HCT116 (cell line): ENCODE measurements around the gene SLC5A7.

Source experiments
- CBX3 ChIP-seq: IDR thresholded peaks from 2 replicates; pipeline ENCODE4 v1.6.1; 2012; ENCODE audit warnings: low read depth
- EGR1 ChIP-seq: IDR thresholded peaks from 2 replicates; pipeline ENCODE4 v1.6.1; 2012; ENCODE audit warnings: low read depth
- EZH2 ChIP-seq: fragments of 200-600 bp; sonication (generic); IDR thresholded peaks from 2 replicates; pipeline ENCODE4 v1.6.1; 2017; ENCODE audit warnings: antibody characterized with exemption, mixed run types
- FOSL1 ChIP-seq: IDR thresholded peaks from 2 replicates; pipeline ENCODE4 v1.6.1; 2012; ENCODE audit warnings: low read depth
- POLR2A ChIP-seq: IDR thresholded peaks from 2 replicates; pipeline ENCODE4 v1.7.0; 2011; ENCODE audit warnings: borderline replicate concordance; ENCODE audit not compliant: insufficient read depth, insufficient read length; ENCODE audit errors: extremely low read depth
- SIN3A ChIP-seq: IDR thresholded peaks from 2 replicates; pipeline ENCODE4 v1.6.1; 2012; ENCODE audit warnings: low read depth
- SRF ChIP-seq: IDR thresholded peaks from 2 replicates; pipeline ENCODE4 v1.6.1; 2012; ENCODE audit warnings: low read depth
- YY1 ChIP-seq: IDR thresholded peaks from 2 replicates; pipeline ENCODE4 v1.6.1; 2011; ENCODE audit warnings: low read length, low read depth, moderate library complexity, mild to moderate bottlenecking; ENCODE audit not compliant: insufficient replicate concordance; ENCODE audit errors: extremely low read depth
- ZFX ChIP-seq: fragments of 450-650 bp; IDR thresholded peaks from 2 replicates; pipeline ENCODE4 v1.6.1; 2017
- ZNF274 ChIP-seq: fragments of 200-500 bp; sonication (Bioruptor generic); IDR thresholded peaks from 2 replicates; pipeline ENCODE4 v1.6.1; 2014; ENCODE audit warnings: mild to moderate bottlenecking, low read depth, low read length, inconsistent platforms
- TF ChIP-seq, protein P1 (sequence below): IDR thresholded peaks from 2 replicates; pipeline ENCODE4 v1.6.1; 2012; ENCODE audit warnings: low read depth
- TF ChIP-seq, protein P2 (sequence below), 3 experiments: fragments of 200-600 bp in 1 of 3; sonication (generic) in 1 of 3; IDR thresholded peaks in 2 of 3; conservative IDR thresholded peaks in 1 of 3; 2 replicates each; pipeline ENCODE4 v1.5.1; 2012 to 2017; ENCODE audit warnings: low read depth in 2 of 3, low read length in 2 of 3, antibody characterized with exemption in 1 of 3, borderline replicate concordance in 1 of 3, control low read depth in 1 of 3, mild to moderate bottlenecking in 1 of 3, mixed read lengths in 1 of 3, mixed run types in 1 of 3, moderate library complexity in 1 of 3; ENCODE audit not compliant: insufficient read depth in 1 of 3
- TF ChIP-seq, protein P3 (sequence below): IDR thresholded peaks from 2 replicates; pipeline ENCODE4 v1.6.1; 2012

DNA sequence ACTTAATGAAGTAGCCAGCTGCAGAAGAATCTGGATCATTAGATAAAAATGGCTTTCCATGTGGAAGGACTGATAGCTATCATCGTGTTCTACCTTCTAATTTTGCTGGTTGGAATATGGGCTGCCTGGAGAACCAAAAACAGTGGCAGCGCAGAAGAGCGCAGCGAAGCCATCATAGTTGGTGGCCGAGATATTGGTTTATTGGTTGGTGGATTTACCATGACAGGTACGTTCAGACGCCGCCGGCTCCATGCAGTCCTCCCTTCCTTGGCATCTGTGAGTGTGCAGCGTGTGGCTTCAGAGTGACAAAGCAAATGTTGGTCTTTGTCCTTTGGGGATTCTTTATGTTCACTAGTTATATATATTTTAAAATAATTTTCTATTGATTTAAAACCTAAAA lies 1.8 kb downstream of the SLC5A7 start:
- TF ChIP-seq, protein P1, sequence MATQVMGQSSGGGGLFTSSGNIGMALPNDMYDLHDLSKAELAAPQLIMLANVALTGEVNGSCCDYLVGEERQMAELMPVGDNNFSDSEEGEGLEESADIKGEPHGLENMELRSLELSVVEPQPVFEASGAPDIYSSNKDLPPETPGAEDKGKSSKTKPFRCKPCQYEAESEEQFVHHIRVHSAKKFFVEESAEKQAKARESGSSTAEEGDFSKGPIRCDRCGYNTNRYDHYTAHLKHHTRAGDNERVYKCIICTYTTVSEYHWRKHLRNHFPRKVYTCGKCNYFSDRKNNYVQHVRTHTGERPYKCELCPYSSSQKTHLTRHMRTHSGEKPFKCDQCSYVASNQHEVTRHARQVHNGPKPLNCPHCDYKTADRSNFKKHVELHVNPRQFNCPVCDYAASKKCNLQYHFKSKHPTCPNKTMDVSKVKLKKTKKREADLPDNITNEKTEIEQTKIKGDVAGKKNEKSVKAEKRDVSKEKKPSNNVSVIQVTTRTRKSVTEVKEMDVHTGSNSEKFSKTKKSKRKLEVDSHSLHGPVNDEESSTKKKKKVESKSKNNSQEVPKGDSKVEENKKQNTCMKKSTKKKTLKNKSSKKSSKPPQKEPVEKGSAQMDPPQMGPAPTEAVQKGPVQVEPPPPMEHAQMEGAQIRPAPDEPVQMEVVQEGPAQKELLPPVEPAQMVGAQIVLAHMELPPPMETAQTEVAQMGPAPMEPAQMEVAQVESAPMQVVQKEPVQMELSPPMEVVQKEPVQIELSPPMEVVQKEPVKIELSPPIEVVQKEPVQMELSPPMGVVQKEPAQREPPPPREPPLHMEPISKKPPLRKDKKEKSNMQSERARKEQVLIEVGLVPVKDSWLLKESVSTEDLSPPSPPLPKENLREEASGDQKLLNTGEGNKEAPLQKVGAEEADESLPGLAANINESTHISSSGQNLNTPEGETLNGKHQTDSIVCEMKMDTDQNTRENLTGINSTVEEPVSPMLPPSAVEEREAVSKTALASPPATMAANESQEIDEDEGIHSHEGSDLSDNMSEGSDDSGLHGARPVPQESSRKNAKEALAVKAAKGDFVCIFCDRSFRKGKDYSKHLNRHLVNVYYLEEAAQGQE = no peak
- no peak for TF ChIP-seq ZFX
- TF ChIP-seq POLR2A = no peak
- no peak for TF ChIP-seq EZH2
- TF ChIP-seq, protein P2, sequence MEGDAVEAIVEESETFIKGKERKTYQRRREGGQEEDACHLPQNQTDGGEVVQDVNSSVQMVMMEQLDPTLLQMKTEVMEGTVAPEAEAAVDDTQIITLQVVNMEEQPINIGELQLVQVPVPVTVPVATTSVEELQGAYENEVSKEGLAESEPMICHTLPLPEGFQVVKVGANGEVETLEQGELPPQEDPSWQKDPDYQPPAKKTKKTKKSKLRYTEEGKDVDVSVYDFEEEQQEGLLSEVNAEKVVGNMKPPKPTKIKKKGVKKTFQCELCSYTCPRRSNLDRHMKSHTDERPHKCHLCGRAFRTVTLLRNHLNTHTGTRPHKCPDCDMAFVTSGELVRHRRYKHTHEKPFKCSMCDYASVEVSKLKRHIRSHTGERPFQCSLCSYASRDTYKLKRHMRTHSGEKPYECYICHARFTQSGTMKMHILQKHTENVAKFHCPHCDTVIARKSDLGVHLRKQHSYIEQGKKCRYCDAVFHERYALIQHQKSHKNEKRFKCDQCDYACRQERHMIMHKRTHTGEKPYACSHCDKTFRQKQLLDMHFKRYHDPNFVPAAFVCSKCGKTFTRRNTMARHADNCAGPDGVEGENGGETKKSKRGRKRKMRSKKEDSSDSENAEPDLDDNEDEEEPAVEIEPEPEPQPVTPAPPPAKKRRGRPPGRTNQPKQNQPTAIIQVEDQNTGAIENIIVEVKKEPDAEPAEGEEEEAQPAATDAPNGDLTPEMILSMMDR (IDR thresholded peaks at IDR 0.05 in 2 of 3, conservative IDR thresholded peaks at IDR 0.05 in 1 of 3; ENCODE audit: borderline replicate concordance in 1 of 3, insufficient read depth in 1 of 3, low read depth in 2 of 3, low read length in 2 of 3) = no peak
- TF ChIP-seq EGR1 = no peak
- TF ChIP-seq SIN3A = no peak
- TF ChIP-seq FOSL1 = no peak
- TF ChIP-seq, protein P3, sequence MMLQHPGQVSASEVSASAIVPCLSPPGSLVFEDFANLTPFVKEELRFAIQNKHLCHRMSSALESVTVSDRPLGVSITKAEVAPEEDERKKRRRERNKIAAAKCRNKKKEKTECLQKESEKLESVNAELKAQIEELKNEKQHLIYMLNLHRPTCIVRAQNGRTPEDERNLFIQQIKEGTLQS = no peak
- no peak for TF ChIP-seq YY1
- TF ChIP-seq SRF = no peak
- no peak for TF ChIP-seq ZNF274
- TF ChIP-seq CBX3 = no peak
